Dermis microvascular lymphatic vessel endothelial cell (primary cell): ENCODE measurements around the gene GBE1. TPM values are rescaled to one million over a fixed set of nuclear protein-coding genes. Genes with fewer than 3 reads are reported as not detected.
A peak's percentile ranks its signal among the peaks of the same experiment; 100 is the strongest.

Experiments used
- DNase-seq, 2 donors: peaks; one replicate each; pipeline versions ENCODE4 v3.0.0 to v3.0.0-alpha.2; 2010; ENCODE audit warnings: low read depth in 2 of 2
- total RNA-seq: library from RNA; depleted of rRNA; stranded (reverse); fragments of >200 nt; gene quantifications from 2 replicates; pipeline ENCODE4 v1.2.1, GENCODE V29; 2014

Gene GBE1
- total RNA-seq, 1 donor from 2014 or later, result 73.9 TPM

GRCh38 chr3:81472600-81473362, 288.7 kb downstream of the GBE1 start:
- DNase-seq, result peak; percentile 30 to 89

- no peak for DNase-seq
Measured at GRCh38 chr3:81470524-81471278, 290.7 kb downstream of the GBE1 start.

- no peak for DNase-seq
Measured at GRCh38 chr3:81468391-81468790, 293.1 kb downstream of the GBE1 start.

- no peak for DNase-seq
Measured at GRCh38 chr3:81466201-81466560, 295.3 kb downstream of the GBE1 start.

- DNase-seq, result peak in 1 of 2 donors; percentile 65
Measured at GRCh38 chr3:81465510-81466200, 295.8 kb downstream of the GBE1 start.

- DNase-seq, result no peak
Measured at GRCh38 chr3:81463781-81464180, 297.7 kb downstream of the GBE1 start.

GRCh38 chr3:81462921-81463320, 298.5 kb downstream of the GBE1 start:
- DNase-seq, result no peak

- no peak for DNase-seq
Measured at GRCh38 chr3:81459733-81460132, 301.7 kb downstream of the GBE1 start.

GRCh38 chr3:81452418-81452817, 309.0 kb downstream of the GBE1 start:
- no peak for DNase-seq

- DNase-seq, result peak in 1 of 2 donors; percentile 19
Measured at GRCh38 chr3:81451611-81452010, 309.8 kb downstream of the GBE1 start.

GRCh38 chr3:81451140-81451539, 310.3 kb downstream of the GBE1 start:
- DNase-seq, result peak in 1 of 2 donors; percentile 7

- no peak for DNase-seq
Measured at GRCh38 chr3:81446806-81447205, 314.6 kb downstream of the GBE1 start.

- DNase-seq, result no peak
Measured at GRCh38 chr3:81445712-81446111, 315.7 kb downstream of the GBE1 start.

GRCh38 chr3:81444817-81445460, 316.5 kb downstream of the GBE1 start:
- DNase-seq, result no peak

GRCh38 chr3:81443958-81444357, 317.5 kb downstream of the GBE1 start:
- peak in 1 of 2 donors; percentile 4 for DNase-seq

GRCh38 chr3:81443457-81443782, 318.0 kb downstream of the GBE1 start:
- DNase-seq, result no peak

- DNase-seq, result peak in 1 of 2 donors; percentile 9
Measured at GRCh38 chr3:81442758-81443456, 318.5 kb downstream of the GBE1 start.

GRCh38 chr3:81440661-81441060, 320.8 kb downstream of the GBE1 start:
- no peak for DNase-seq
